PC-9 (cell line): Measurements from ENCODE around the gene MUSTN1.

Source experiments
- EZH2 ChIP-seq: fragments of 200-600 bp; sonication (generic); IDR thresholded peaks from 2 replicates; pipeline ENCODE4 v1.8.0; 2017; ENCODE audit warnings: antibody characterized with exemption, low read depth
- TF ChIP-seq, protein P1 (sequence below): fragments of 200-600 bp; sonication (generic); conservative IDR thresholded peaks from 2 replicates; pipeline ENCODE4 v1.6.1; 2017; ENCODE audit warnings: mixed run types, antibody characterized with exemption, mild to moderate bottlenecking, moderate library complexity

DNA sequence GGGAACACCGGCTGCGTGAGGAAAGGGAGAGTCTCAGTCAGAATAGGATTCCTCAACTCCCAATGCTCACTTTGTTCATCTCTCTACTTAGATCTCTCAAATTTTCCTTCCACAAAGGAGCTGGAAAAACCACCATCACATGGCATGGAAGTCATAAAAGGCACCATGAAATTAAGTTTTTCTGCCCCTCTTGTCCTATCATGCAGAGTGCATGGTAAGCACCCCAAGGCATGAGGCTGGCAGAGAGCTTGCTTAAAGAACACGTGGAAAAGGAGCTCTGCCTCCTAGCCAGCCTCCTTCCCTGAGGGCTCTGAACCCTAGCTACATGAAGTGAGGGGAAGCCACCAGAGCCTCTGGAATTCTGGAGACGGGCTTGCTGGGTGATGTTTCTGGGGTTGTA is 44.8 kb upstream of the MUSTN1 start:
- TF ChIP-seq, protein P1, sequence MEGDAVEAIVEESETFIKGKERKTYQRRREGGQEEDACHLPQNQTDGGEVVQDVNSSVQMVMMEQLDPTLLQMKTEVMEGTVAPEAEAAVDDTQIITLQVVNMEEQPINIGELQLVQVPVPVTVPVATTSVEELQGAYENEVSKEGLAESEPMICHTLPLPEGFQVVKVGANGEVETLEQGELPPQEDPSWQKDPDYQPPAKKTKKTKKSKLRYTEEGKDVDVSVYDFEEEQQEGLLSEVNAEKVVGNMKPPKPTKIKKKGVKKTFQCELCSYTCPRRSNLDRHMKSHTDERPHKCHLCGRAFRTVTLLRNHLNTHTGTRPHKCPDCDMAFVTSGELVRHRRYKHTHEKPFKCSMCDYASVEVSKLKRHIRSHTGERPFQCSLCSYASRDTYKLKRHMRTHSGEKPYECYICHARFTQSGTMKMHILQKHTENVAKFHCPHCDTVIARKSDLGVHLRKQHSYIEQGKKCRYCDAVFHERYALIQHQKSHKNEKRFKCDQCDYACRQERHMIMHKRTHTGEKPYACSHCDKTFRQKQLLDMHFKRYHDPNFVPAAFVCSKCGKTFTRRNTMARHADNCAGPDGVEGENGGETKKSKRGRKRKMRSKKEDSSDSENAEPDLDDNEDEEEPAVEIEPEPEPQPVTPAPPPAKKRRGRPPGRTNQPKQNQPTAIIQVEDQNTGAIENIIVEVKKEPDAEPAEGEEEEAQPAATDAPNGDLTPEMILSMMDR = no peak
- TF ChIP-seq EZH2 = no peak
